BJ (cell line): ENCODE results near the gene CNKSR2. TPM values are rescaled to one million over a fixed set of nuclear protein-coding genes. Genes with fewer than 3 reads are reported as not detected.

Experiments used
- CTCF ChIA-PET: fragments of 350-600 bp; formaldehyde crosslinking; extraction: SDS; loops from one replicate; lab custom pipeline; 2021; ENCODE audit warnings: antibody characterized with exemption, inconsistent platforms; lab: Yijun Ruan, JAX
- POLR2A ChIA-PET: fragments of 300-600 bp; sonication (Branson Sonifier 250); formaldehyde crosslinking; extraction: SDS; loops from one replicate; lab custom pipeline; 2021; ENCODE audit warnings: antibody characterized with exemption; lab: Charles Lee
- DNase-seq: peaks from one replicate; pipeline ENCODE4 v3.0.0-alpha.2; 2011; ENCODE audit warnings: low read depth
- H3K27me3 ChIP-seq: 2 replicates; pipeline ENCODE4 v1.6.0; 2011; ENCODE audit warnings: low read length; ENCODE audit not compliant: control insufficient read depth, insufficient read depth
- H3K36me3 ChIP-seq: 2 replicates; pipeline ENCODE4 v1.5.1; 2011; ENCODE audit warnings: low read length; ENCODE audit not compliant: control insufficient read depth, insufficient read depth
- H3K4me3 ChIP-seq: 2 replicates; pipeline ENCODE4 v1.5.1; 2011; ENCODE audit warnings: low read depth, mild to moderate bottlenecking, control low read depth, low read length
- polyA plus RNA-seq: library from polyadenylated mRNA; depleted of rRNA; stranded (reverse); fragments of >200 nt; gene quantifications from 2 replicates; pipeline ENCODE4 v1.2.3, GENCODE V29; 2011
- TF ChIP-seq, protein P1 (sequence below): IDR thresholded peaks from 2 replicates; pipeline ENCODE4 v1.5.1; 2011; ENCODE audit warnings: low read depth, mild to moderate bottlenecking, control low read depth, inconsistent platforms, low read length, moderate library complexity; ENCODE audit not compliant: insufficient read depth

CNKSR2 gene
- polyA plus RNA-seq, 1 experiment = 0.32 TPM

DNA sequence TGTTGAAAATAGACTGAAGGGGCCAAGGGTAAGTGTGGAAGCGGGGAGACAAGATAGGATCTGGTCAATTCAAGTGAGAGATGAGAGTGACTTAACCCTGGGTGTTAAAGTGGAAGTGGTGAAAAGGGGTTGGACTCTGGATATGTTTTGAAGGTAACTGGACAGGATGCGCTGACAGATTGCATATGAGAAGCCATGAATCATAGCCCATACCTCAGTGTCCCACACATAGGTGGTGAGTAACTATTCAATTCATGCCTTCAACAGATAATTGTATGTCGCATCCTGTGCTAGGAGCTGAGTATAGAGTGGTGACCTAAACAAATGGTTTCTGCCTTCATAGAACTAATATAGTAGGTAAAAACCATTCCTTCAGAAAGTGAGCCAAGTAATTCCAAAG, 207.3 kb downstream of the CNKSR2 start:
- Histone ChIP-seq H3K27me3 (no peaks in the 10 kb centered on the region), H3K4me3 (no peak overlapping the region), H3K36me3 (no peaks in the 10 kb centered on the region)
- CTCF ChIA-PET = no interaction called here
- TF ChIP-seq, protein P1, sequence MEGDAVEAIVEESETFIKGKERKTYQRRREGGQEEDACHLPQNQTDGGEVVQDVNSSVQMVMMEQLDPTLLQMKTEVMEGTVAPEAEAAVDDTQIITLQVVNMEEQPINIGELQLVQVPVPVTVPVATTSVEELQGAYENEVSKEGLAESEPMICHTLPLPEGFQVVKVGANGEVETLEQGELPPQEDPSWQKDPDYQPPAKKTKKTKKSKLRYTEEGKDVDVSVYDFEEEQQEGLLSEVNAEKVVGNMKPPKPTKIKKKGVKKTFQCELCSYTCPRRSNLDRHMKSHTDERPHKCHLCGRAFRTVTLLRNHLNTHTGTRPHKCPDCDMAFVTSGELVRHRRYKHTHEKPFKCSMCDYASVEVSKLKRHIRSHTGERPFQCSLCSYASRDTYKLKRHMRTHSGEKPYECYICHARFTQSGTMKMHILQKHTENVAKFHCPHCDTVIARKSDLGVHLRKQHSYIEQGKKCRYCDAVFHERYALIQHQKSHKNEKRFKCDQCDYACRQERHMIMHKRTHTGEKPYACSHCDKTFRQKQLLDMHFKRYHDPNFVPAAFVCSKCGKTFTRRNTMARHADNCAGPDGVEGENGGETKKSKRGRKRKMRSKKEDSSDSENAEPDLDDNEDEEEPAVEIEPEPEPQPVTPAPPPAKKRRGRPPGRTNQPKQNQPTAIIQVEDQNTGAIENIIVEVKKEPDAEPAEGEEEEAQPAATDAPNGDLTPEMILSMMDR = no peak
- DNase-seq = no peak
- POLR2A ChIA-PET = no interaction called here

DNA sequence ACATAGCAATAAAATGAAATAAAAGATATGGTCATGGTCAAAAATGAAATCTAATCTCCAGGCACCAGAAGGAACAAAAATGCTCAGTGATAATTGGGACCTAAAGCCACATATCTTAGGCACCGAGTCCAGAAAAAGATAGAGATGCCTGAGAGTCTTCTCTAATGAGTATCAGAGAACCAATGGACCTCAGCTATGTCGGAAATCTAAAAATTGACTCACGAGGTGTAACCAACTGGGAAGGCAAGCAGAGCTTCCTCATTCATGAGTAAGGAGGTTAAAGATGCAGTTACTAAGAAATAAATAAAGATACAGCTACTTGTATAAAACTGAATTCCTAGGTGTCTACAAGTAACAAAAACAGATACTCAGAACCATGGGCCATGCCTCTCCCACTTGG, 211.8 kb downstream of the CNKSR2 start:
- no peak overlapping the region for H3K4me3 ChIP-seq
- no peaks in the 10 kb centered on the region for H3K36me3 ChIP-seq
- CTCF ChIA-PET = no interaction called here
- TF ChIP-seq, protein P1 = no peak
- no peaks in the 10 kb centered on the region for H3K27me3 ChIP-seq
- POLR2A ChIA-PET = no interaction called here
- DNase-seq = no peak

DNA sequence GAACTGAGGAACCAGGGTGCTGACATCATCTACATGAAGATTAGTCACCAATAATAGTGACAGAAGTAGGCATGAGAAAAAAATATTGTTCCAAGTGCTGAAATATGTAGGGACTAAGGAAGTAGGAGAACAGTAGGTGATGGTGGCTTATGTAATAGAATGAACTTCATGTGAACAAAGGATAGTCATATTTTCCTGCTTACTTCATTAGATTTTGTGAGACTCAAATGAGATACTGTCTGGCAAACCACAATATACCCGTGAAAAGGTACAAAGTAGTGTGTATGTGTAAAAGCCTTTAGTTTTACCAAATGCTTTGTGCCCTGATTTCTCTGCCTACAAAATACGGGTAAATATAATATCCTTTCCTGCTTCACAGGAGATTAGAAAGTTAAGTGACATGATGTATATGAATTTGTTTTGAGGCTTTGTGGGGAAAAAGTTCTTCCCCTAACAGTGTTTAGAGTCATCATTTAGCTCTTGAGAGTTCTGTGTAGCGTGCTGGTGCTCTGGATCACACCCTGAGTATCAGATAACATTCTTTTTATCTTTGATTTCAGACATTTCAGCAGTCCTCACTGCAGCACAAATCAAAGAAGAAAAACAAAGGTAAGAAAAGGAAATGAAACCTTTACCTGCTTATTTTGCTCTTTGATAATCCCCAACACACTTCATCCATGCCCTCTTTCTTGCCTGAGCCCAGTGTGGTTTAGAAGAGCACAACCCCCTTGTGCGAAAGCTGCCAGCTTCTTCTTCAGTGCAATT, 216.0 kb downstream of the CNKSR2 start:
- H3K27me3 ChIP-seq = no peaks in the 10 kb centered on the region
- no peaks in the 10 kb centered on the region for H3K36me3 ChIP-seq
- ChIA-PET CTCF (no interaction called here), POLR2A (no interaction called here)
- no peak for DNase-seq
- TF ChIP-seq, protein P1 = no peak
- no peak overlapping the region for H3K4me3 ChIP-seq

DNA sequence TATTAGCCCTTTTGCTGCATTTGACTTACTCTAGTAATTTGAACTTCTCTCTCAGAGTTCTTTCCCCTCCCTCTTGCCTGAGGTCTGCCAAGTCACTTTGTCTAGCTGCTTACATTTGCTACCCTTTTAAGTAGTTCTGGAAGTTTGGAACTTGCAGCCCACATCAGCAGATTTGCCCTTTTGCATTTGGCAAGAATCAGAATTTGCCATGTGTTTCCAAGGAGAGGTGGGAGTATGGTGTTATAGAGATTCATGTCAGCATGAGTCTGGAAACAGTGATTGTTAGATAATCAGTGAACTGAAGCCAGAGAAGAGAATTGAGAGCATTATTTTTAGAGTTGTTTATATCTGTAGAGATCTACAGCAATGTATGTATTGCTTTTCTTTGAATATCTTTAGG, 231.8 kb downstream of the CNKSR2 start:
- POLR2A ChIA-PET = no interaction called here
- no peak for DNase-seq
- Histone ChIP-seq H3K27me3 (no peaks in the 10 kb centered on the region), H3K4me3 (no peak overlapping the region), H3K36me3 (no peaks in the 10 kb centered on the region)
- TF ChIP-seq, protein P1 = no peak
- CTCF ChIA-PET = no interaction called here

DNA sequence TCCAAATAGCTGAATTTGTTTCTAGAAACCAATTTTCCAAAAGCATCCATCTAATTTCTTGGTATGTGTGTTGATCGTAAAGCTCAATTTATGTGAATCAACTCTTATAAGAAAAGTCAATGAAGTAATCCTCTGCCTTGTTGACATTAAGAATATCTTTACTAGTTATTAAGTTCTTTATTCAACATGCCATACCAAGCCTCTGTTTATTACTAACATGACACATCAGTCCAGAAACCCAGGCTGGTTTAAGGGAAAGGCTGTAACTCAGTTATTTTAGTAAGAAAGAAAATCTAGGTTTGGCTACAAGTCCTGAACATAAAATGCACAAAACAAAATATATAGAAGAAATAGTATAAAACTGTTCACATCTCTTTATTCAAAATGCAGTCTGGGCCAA, 235.9 kb downstream of the CNKSR2 start:
- H3K4me3 ChIP-seq = no peak overlapping the region
- TF ChIP-seq, protein P1 = no peak
- CTCF ChIA-PET = no interaction called here
- POLR2A ChIA-PET = no interaction called here
- H3K27me3 ChIP-seq = no peaks in the 10 kb centered on the region
- H3K36me3 ChIP-seq = no peaks in the 10 kb centered on the region
- no peak for DNase-seq
